HG03064 (cell line): ENCODE measurements around the gene TRIP10.
A peak's percentile ranks its signal among the peaks of the same experiment; 100 is the strongest.
"Not testable (repeated sequence)": the region's sequence is repeated elsewhere in the genome, so short reads cannot be mapped to it uniquely, and the experiment has no call there.

Source experiments
- ATAC-seq: cut with Tn5 transposase; IDR thresholded peaks from one replicate; pipeline ENCODE4 v1.9.1; 2021; ENCODE audit warnings: low read depth; ENCODE audit not compliant: unreplicated experiment

Gene TRIP10

GRCh38 chr19:6765738-6766356 is 26.4 kb downstream of the TRIP10 start:
- no peak for ATAC-seq

DNA sequence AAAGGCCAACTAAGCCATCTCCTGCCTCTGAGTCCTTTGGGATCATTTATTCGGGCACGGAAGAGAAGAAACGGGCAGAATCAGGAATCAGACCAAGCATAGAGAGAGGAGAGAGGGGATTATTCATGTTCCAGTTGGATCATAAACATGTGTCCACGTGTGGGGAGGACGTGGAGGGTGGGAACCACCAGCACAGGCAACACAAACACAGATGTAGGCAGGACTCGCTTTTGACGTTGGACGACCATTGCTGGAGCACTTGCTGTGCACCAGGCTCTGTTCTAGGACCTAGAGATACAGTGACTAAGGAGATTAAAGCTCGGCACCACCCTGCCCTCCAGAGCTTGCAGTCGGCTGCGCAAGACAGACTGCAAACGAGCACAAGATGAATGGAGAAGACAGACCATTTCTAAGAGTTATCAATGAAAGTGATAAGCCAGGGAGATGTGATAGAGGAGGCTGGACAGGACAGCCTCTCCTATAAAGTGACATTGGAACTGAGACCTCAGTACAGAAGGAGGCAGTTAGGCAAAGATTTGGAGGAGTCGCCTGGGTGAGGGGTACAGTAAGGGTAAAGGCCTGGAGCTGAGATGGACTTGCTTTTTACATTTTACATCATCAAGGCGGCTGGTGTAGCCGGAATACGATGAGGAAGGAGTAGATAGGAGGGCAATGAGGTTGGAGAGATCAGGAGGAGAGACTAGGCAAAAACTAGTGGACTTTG is 27.0 kb downstream of the TRIP10 start:
- no peak for ATAC-seq

DNA sequence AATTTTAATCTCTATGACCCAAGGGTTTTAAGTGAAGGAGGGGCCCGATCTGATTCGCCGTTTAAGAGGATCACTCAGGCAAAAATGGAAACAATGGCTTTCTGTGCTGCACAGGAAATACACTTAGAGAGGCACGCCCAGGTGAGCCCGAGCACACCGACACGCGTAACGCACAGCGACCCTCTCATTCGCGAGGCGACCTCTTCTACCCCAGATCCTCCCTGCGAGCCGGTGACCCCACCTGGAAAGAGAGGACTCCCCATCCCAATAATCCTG is 27.5 kb downstream of the TRIP10 start:
- ATAC-seq = peak; percentile 29

DNA sequence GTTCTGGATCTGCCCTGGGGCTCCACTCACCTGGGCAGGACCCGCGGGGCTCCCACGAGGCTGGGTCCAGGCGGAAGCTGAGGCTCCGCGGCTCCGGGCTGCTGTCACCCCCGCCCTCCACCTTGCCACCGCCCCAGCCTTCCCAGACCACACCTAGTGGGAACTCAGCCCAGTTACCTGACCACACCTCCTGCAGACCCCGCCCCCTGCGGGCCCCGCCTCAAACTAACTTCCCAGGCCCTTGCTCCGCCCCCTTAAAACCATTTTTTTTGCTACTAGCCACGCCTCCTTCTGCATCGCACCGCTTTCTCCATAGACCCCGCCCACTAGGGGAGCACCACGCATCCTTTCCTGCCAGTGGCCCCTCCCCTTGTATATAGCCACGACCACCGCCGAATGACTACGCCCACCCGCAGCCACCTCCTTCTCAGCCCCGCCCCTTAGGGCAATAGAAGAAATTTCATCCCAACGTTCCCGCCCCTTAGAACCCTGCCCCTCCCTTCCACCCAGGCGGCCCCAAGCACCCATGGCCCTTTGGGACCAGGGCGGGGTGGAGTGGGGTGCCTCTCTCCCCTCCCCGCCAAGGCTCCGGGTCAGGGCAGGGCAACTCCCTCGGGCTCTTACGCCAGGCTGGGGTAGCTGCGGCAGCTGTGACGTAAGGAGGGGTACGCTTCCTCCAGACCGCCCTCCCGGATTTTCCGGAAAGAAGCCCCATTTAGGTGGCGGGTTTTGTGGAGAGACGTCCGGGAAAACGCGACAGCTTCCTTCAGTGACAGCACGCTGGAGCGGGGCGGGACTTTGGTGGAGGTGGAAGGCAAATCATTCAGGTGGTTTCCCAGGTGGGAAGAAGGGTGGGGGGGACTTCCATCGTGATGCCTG is 28.1 kb downstream of the TRIP10 start, which contains the start of gene SH2D3A:
TSS of gene SH2D3A (minus strand) at position 79 of the 879 bp plus-strand sequence. CDS start 3,687 bp downstream, outside the sequence.
- ATAC-seq = peak; percentile 62

DNA sequence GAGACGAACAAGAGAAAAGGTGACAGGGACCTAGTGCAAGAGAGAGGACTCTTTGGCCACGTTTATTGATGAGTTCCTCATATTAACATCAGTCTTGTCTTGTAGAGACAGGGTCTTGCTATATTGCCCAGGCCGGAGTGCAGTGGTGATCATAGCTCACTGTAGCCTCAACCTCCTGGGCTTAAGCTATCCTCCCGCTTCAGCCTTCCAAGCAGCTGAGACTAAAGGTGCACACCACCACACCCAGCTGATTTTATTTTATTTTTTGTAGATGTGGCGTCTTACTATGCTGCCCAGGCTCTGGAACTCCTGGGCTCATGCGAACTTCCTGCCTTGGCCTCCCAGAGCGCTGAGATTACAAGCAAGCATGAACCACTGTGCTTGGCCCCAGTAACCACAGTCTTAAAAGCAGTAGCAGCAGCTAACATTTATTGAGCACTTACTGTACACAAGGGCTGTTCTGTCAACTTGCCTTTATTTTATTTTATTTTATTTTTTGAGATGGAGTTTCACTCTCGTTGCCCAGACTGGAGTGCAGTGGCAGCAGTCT is 28.8 kb downstream of the TRIP10 start:
- ATAC-seq = no peak

GRCh38 chr19:6769006-6769619 is 29.6 kb downstream of the TRIP10 start:
- ATAC-seq = no peak

DNA sequence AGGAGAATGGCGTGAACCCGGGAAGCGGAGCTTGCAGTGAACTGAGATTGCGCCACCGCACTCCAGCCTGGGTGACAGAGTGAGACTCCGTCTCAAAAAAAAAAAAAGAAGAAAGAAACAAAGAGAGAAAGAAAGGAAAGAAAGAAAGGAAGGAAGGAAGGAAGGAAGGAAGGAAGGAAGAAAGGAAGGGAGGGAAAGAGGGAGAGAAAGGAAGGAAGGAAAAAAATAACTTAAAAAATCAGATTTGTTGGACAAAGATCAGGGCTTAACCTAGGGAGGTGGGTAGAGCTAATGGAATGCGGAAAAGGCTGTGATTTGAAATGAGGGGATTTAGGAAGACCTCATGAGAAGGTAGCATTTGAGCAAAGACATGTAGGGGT is 32.2 kb downstream of the TRIP10 start:
- ATAC-seq = not testable (repeated sequence)

- no peak for ATAC-seq
Measured at GRCh38 chr19:6772028-6772865, 32.8 kb downstream of the TRIP10 start, which contains the start of gene VAV1. Gene VAV1 (plus strand): TSS chr19:6772708. CDS start chr19:6772808, 100 bp downstream.

DNA sequence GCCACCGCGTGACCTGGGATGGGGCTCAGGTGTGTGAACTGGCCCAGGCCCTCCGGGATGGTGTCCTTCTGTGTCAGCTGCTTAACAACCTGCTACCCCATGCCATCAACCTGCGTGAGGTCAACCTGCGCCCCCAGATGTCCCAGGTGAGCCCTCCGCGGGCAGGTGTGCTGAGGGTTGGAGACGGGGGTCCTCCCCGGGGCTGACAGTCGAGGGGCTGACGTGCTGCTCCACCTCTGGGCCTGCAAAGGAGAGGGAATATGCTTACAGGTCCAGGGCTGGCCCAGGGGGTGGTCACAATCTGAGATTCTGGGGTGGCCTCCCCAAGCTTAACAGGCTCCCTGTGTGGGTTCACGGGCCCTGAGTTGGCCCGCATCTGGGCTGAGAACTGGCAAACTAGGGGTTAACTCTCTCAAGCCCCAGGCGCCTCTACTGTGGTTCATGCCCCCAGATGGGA is 33.4 kb downstream of the TRIP10 start:
- no peak for ATAC-seq

- no peak for ATAC-seq
Measured at GRCh38 chr19:6773323-6773931, 33.9 kb downstream of the TRIP10 start.

DNA sequence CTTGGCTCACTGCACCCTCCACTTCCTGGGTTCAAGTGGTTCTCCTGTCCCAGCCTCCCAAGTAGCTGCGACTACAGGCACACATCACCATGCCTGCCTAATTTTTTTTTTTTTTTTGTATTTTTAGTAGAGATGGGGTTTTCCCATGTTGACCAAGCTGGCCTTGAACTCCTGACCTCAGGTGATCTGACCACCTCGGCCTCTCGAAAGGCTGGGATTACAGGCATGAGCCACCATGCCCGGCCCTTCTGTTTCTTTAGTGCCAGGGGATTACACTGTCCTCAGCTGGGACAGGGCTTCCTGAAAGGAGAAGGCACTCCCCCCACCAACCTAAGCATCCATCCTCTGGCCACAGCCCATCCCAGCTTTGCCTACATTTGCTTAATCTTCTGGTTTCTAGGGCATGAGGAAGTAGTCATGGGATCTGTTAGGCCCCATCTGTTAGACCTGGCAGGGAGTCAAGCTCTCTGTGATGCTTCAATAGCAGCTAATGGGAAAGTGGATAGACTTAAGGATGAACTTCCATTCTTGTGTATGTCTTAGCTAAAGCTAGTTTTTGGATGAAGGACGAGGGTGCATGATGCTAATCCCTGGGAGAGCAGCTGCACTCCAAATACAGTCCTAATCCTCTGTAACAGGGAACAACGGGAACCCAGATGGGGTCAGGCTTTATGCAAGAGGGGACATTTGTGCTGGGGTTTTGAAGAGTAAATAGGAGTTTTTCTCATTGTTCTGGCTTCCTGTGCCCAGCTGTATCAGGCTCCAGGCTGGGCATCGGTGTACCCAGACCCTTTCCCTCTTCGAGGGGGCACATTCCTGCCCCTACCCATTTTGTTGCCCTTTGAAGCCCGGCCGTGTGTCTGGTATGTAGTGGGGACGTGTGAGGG is 35.6 kb downstream of the TRIP10 start:
- no peak for ATAC-seq

- ATAC-seq = not testable (repeated sequence)
Measured at GRCh38 chr19:6776045-6776444, 36.6 kb downstream of the TRIP10 start.

- ATAC-seq = no peak
Measured at GRCh38 chr19:6776999-6777398, 37.5 kb downstream of the TRIP10 start.

DNA sequence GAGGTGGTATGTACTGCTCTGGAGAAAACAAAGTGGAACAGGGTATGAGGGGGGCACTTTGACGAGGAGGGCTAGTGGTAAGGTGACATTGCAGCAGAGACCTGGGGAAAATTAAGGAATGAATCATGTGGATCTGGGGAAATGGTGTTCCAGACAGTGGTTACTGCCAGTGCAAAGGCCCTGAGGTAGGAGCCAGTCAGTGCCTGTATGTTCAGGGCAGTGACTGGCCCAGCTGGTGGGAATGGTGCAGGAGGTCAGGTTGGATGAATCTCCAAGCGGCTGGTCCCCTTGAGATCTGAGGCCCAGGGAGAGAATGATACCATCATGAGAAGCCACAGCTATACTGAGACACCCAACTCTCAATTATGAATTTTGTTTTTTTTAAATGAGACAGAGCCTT is 38.0 kb downstream of the TRIP10 start:
- ATAC-seq = no peak

- ATAC-seq = no peak
Measured at GRCh38 chr19:6778386-6778785, 38.9 kb downstream of the TRIP10 start.

- no peak for ATAC-seq
Measured at GRCh38 chr19:6779206-6779605, 39.7 kb downstream of the TRIP10 start.

GRCh38 chr19:6787393-6787792 is 47.9 kb downstream of the TRIP10 start:
- ATAC-seq = no peak

- ATAC-seq = no peak
Measured at GRCh38 chr19:6788896-6789295, 49.4 kb downstream of the TRIP10 start.
